NOMO-1 (cell line): ENCODE data around the gene RBPJ.

ENCODE experiments used
- DNase-seq, 2 experiments: peaks; one replicate each; lab custom pipeline; 2025; ENCODE audit not compliant: unreplicated experiment in 2 of 2; lab: John Stamatoyannopoulos, UW

Gene RBPJ

GRCh38 chr4:26412381-26413372, 91.9 kb downstream of the RBPJ start:
- DNase-seq, result no peak

- no peak for DNase-seq
Observed at GRCh38 chr4:26413582-26413981, 92.8 kb downstream of the RBPJ start.

GRCh38 chr4:26418107-26418506, 97.3 kb downstream of the RBPJ start:
- DNase-seq, result no peak

- DNase-seq, result no peak
Observed at GRCh38 chr4:26418850-26419249, 98.0 kb downstream of the RBPJ start.

- no peak for DNase-seq
Observed at GRCh38 chr4:26420438-26420837, 99.6 kb downstream of the RBPJ start.

GRCh38 chr4:26420913-26421312, 100.1 kb downstream of the RBPJ start:
- DNase-seq, result no peak

- DNase-seq, result no peak
Observed at GRCh38 chr4:26424153-26424552, 103.3 kb downstream of the RBPJ start.

- DNase-seq, result no peak
Observed at GRCh38 chr4:26424838-26425237, 104.0 kb downstream of the RBPJ start.

GRCh38 chr4:26425953-26426352, 105.1 kb downstream of the RBPJ start:
- DNase-seq, result no peak

- no peak for DNase-seq
Observed at GRCh38 chr4:26426892-26427291, 106.1 kb downstream of the RBPJ start.

GRCh38 chr4:26429910-26430309, 109.1 kb downstream of the RBPJ start:
- no peak for DNase-seq

- DNase-seq, result no peak
Observed at GRCh38 chr4:26431461-26432180, 110.8 kb downstream of the RBPJ start.

- no peak for DNase-seq
Observed at GRCh38 chr4:26432419-26432818, 111.6 kb downstream of the RBPJ start.

GRCh38 chr4:26433556-26433955, 112.7 kb downstream of the RBPJ start:
- no peak for DNase-seq

GRCh38 chr4:26434030-26434639, 113.3 kb downstream of the RBPJ start:
- no peak for DNase-seq

- no peak for DNase-seq
Observed at GRCh38 chr4:26441102-26441501, 120.3 kb downstream of the RBPJ start.

- no peak for DNase-seq
Observed at GRCh38 chr4:26441771-26442170, 121.0 kb downstream of the RBPJ start.

GRCh38 chr4:26447378-26447777, 126.6 kb downstream of the RBPJ start:
- no peak for DNase-seq

- no peak for DNase-seq
Observed at GRCh38 chr4:26450418-26450817, 129.6 kb downstream of the RBPJ start.

GRCh38 chr4:26451597-26451996, 130.8 kb downstream of the RBPJ start:
- DNase-seq, result no peak
